ENCODE measurements around the gene PKD1L1.

Gene PKD1L1

DNA sequence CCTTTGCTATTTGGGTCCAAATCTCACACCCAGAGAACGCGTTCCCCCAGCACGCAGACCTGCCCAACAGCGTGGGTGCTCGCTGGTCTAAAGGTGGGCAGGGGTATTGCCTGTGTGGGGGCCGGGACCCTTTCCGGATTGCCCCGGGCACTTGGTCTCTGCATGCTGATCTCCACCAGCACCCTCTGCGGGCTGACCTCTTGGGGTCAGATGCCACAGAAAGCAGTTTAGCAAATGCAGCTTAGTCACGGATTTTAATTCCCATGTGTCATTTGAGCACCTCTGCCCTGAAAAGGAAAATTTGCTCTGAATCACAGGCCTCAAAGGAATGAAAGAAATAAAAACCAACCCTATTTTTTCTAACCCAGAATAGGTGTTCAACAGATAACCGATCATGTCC, 46.7 kb downstream of the PKD1L1 start:
- DNase-seq: no peak

GRCh38 chr7:47897831-47898230, 50.4 kb downstream of the PKD1L1 start:
- no peak for DNase-seq

DNA sequence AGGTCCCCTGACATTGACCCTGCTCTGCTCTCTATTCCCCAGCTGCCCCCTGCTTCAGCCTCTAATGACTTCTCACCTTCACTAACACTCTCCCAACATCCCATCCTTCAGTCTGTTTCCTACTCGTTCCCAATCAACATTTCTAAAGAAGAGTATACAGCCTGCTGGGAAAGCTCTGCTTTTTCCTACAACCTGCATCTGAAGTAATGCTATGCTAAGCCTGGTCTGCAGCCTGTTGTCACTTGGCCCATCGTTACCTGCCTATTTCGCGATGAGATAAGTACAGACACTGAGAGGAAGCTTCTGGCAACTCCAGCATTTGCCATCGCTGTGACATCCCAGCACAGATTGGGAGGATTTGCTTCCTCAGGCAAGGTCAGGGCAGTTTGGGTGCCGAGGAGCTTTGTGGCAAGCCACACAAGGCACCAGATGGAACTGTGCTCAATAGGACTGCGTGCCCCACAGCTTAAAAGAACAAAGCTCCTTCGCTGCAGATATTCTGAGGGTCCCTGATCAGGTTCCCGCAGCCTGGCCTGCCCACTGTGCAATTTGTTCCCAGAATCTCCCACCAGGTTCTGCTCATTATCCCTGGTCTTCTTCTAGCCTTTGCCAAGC, 51.4 kb downstream of the PKD1L1 start:
- no peak for DNase-seq

GRCh38 chr7:47895026-47895425, 53.2 kb downstream of the PKD1L1 start:
- DNase-seq: no peak

DNA sequence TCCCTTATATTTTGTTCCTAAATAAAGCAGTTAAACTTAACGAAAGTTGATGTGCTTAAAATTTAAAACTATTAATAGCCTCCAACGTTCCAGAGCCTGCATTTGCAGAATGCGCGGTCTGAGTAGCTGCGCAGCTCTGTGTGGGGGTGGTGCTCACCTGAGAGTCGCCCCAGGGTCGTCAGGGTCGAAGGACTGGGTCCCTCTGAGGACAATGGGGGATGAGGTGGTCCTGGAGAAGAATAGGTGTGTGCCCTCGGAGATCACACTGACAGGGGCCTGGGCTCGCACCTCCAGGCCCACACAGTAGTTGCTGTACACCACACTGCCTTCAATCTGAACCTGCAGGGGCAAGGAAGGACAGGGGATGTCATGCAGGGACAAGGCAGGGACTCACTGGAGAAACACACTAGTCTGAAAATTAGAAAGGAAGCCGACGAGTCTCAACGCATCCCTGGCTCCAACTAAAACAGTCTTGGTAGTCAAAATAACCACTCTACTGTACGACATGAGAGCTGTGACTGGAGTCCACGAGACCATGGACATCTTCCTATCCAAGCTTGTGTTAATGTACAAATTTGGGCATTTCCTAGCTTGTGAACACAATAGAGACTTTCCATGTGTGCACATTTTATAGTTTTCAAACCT, 54.4 kb downstream of the PKD1L1 start:
- no peak for DNase-seq

DNA sequence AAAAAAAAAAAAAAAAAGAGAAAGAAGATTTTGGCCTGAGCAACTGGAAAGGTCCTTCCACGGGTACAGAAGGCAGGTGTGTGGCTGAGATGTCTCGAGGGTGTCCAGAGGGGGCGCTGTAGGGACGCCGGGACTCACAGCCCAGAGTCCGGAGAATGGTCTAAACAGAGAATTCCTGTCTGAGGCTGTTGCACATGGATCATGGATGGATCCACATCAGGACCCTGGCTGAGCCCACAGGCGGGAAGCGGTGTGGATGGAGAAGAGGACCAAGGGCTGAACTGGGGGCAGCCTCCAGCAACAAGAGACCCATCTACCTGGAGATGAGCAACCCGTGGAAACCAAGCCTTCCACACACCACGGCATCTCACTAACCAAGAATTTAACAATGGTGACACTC, 55.0 kb downstream of the PKD1L1 start:
- peak in 1 of 2 donors; percentile 9 for DNase-seq

GRCh38 chr7:47890606-47891005, 57.7 kb downstream of the PKD1L1 start:
- DNase-seq: no peak

DNA sequence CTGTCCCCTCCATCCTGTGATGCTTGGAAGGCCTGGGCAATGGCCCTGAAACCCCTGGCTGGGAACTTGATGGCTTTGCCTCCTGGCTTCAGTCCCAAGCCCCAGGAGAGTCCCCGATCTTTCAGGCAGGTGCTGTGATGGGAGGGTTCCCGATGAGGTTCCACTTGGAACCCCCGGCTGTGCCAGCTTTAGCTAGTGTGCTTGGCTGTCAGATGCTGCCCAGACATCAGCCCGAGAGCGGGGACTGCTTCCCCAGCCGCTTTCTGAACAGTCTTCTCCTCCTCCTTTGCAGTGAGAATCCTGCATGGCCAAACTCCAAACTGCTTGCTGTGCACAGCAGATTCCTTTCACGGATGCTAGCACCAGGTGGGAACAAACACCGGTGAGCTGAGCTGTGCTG, 58.1 kb downstream of the PKD1L1 start:
- no peak for DNase-seq

- DNase-seq: no peak
Measured at GRCh38 chr7:47889723-47890122, 58.5 kb downstream of the PKD1L1 start.

- no peak for DNase-seq
Measured at GRCh38 chr7:47888371-47889265, 59.6 kb downstream of the PKD1L1 start.

- DNase-seq: no peak
Measured at GRCh38 chr7:47887016-47887640, 61.1 kb downstream of the PKD1L1 start.

DNA sequence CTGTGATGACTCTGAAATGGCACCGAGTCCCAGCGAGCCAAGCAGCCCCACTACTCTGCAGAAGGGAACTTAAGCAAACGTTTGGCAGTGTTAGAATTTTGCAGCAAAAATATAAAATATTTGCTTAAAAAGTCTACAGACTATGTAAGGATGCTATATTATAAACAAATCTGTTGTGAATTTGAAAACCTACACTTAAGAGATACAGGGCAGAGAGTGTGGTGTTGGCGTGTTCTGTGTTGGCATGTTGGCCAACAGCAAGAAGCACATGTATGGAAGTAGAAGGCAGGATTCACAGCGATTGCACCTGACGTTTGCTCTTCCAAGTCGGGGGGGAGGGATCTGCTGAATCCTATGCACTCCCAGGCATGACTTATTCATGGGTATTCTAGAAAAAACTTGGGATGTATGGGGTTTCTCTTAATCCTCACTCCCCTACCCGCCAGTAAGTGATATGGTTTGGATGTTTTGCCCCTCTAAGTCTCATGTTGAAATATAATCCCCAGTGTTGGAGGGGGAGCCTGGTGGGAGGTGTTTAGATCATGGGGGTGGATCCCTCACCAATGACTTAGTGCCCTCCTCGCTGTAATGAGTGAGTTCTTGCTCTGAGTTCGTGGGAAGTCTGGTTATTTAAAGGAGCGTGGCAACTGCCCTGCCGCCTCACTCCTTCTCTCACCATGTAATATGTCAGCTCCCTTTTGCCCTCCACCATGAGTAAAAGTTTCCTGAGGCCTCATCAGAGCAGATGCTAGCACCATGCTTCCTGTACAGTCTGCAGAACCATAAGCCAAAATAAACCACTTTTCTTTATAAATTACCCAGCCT, 62.1 kb downstream of the PKD1L1 start:
- DNase-seq: no peak

- DNase-seq: peak in 1 of 2 donors; percentile 4
Measured at GRCh38 chr7:47885309-47885986, 62.8 kb downstream of the PKD1L1 start.

DNA sequence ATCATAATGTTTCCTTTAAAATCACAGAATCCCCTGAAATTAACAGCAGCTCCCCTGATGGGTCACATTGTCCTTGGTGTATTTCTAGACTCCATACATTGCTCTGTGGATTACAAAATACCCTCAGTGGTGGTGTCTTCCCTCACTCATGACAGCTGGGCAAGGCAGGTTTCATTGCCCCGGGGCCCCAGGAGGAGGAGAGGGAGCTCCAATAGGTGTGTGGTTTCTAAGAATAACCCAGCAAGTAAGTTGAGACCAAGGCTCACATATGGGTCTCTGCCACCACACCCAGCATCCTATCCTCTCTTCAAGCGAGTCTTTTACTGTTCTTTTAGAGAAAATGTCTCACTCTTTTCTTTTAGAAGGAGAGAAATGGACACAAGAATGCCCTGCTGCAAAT, 63.6 kb downstream of the PKD1L1 start:
- DNase-seq: no peak

DNA sequence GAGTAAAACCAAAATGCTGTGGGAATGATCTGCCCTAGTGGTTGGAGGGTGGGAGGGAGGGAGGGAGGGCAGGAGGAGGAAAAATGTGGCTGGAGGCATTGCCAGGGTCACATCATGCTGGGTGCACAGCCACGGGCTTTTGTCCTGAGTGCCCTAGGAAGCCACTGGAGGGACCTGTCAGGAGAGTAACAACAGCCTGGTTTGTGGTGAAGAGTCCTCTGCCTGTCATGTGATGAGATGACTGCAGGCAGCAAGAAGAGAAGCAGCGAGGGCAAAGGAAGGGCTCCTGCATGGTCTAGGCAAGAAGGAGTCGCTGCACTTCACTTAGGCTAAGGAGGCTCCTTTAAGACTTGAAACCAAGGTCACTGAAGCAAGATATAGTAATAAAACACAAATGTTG, 65.6 kb downstream of the PKD1L1 start:
- no peak for DNase-seq

GRCh38 chr7:47881256-47881655, 67.0 kb downstream of the PKD1L1 start:
- DNase-seq: no peak

GRCh38 chr7:47878662-47879061, 69.6 kb downstream of the PKD1L1 start:
- no peak for DNase-seq

- DNase-seq: no peak
Measured at GRCh38 chr7:47877336-47877735, 70.9 kb downstream of the PKD1L1 start.

DNA sequence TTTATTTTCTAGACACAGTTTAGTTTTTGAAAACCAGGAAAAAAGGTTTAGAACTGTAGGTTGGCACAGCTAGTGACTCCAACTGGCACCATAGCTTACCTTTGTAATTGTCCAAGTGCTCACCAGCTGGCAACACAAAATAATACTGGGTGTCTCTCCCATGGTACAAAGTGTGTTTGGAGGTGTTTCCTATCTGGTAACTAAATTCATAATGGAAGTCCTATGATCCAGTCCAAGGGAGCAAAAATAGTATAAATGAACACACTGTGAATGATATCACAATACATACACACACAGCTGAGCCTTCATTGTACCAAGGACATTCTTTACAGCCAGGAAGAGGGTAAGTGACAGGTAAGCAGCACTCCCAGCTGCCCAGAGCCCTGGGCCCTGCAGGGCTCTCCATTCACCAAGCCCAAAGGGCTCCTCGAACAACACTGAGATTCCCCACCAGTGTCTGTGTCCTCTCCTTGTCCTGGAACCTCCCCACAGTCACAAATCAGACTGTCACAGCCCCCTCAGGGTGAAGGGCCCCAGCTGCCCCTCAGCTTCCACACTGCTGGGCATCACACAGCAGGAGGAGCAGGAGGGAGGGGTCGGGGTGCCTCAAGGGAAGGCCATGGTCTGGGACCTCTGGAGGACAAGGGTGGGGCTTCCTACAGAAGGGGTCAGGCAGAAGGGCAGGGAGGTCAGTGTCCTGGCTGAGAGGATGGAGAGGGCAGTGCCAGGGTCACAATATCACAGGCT, 72.1 kb downstream of the PKD1L1 start:
- no peak for DNase-seq

GRCh38 chr7:47875406-47875805, 72.9 kb downstream of the PKD1L1 start:
- no peak for DNase-seq

DNA sequence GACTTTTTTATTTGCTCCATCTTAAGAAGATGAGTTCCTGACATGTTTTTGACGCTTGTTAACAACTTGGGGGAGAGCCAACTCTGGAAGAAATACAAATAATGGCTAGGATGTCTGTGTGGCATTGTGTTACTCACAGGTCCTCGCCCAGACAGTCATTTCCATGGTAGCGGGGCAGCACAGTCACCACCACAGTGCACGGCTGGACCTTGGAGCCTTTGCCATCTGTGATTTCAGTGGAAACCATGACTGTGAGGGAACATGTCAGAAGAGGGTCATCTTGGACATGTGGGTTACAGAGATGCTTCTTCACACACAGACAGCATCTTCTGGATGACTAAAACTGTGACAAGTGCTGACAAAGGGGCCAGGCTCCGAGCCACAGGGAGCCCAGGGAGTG, 74.5 kb downstream of the PKD1L1 start:
- no peak for DNase-seq
